ENCODE measurements around the gene IMMP2L. TPM values are rescaled to one million over a fixed set of nuclear protein-coding genes. Genes with fewer than 3 reads are reported as not detected.
"Not testable (repeated sequence)": the region's sequence is repeated elsewhere in the genome, so short reads cannot be mapped to it uniquely, and the experiment has no call there.

IMMP2L gene
- total RNA-seq, 2 donors from 2014 or later = 10.5 to 17.4 TPM

- 87 to 90% methylated on average over 2 of the region's 2 CpGs for WGBS, 2 donors
- H3K27me3 ChIP-seq = no peaks in the 10 kb centered on the region
- TF ChIP-seq POLR2A (IDR thresholded peaks at IDR 0.05) = no peak
- TF ChIP-seq, protein P1, sequence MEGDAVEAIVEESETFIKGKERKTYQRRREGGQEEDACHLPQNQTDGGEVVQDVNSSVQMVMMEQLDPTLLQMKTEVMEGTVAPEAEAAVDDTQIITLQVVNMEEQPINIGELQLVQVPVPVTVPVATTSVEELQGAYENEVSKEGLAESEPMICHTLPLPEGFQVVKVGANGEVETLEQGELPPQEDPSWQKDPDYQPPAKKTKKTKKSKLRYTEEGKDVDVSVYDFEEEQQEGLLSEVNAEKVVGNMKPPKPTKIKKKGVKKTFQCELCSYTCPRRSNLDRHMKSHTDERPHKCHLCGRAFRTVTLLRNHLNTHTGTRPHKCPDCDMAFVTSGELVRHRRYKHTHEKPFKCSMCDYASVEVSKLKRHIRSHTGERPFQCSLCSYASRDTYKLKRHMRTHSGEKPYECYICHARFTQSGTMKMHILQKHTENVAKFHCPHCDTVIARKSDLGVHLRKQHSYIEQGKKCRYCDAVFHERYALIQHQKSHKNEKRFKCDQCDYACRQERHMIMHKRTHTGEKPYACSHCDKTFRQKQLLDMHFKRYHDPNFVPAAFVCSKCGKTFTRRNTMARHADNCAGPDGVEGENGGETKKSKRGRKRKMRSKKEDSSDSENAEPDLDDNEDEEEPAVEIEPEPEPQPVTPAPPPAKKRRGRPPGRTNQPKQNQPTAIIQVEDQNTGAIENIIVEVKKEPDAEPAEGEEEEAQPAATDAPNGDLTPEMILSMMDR (IDR thresholded peaks at IDR 0.05) = no peak
- ATAC-seq (no peak), DNase-seq (no peak)
- H3K4me3 ChIP-seq = no peak overlapping the region
- no peaks in the 10 kb centered on the region for H3K4me1 ChIP-seq
- intact Hi-C loops (cut with DNase I) = no loop called here
- no peaks in the 10 kb centered on the region for H3K9me3 ChIP-seq
- H3K27ac ChIP-seq = no peak overlapping the region
- H3K36me3 ChIP-seq (replicated peaks in 1 of 2; ENCODE audit: insufficient read depth in 1 of 2, low read depth in 2 of 2) = no peaks in the 10 kb centered on the region
Measured at GRCh38 chr7:111470998-111471397, 91.3 kb downstream of the IMMP2L start.

GRCh38 chr7:111469894-111470293 lies 92.4 kb downstream of the IMMP2L start:
- H3K4me1 ChIP-seq; DNase-seq; ATAC-seq; H3K4me3 ChIP-seq; H3K9me3 ChIP-seq; intact Hi-C loops (cut with DNase I); H3K27ac ChIP-seq; H3K36me3 ChIP-seq (replicated peaks in 1 of 2; ENCODE audit: insufficient read depth in 1 of 2, low read depth in 2 of 2); H3K27me3 ChIP-seq: not testable (repeated sequence)
- 100% methylated on average over 1 of the region's 1 CpG for WGBS, 2 donors

DNA sequence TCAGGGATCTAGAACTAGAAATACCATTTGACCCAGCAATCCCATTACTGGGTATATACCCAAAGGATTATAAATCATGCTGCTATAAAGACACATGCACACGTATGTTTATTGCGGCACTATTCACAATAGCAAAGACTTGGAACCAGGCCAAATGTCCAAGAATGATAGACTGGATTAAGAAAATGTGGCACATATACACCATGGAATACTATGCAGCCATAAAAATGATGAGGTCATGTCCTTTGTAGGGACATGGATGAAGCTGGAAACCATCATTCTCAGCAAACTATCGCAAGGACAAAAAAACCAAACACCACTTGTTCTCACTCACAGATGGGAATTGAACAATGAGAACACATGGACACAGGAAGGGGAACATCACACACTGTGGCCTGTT lies 96.5 kb downstream of the IMMP2L start:
- intact Hi-C loops (cut with DNase I); H3K9me3 ChIP-seq; H3K27ac ChIP-seq; DNase-seq; H3K27me3 ChIP-seq; ATAC-seq; H3K36me3 ChIP-seq (replicated peaks in 1 of 2; ENCODE audit: insufficient read depth in 1 of 2, low read depth in 2 of 2); H3K4me1 ChIP-seq; H3K4me3 ChIP-seq: not testable (repeated sequence)
- WGBS, 2 donors = 96 to 97% methylated on average over 3 of the region's 3 CpGs

- Histone ChIP-seq H3K9me3 (no peaks in the 10 kb centered on the region), H3K36me3 (replicated peaks in 1 of 2; ENCODE audit: insufficient read depth in 1 of 2, low read depth in 2 of 2) (no peaks in the 10 kb centered on the region), H3K27me3 (no peaks in the 10 kb centered on the region), H3K4me1 (no peaks in the 10 kb centered on the region), H3K4me3 (no peak overlapping the region), H3K27ac (no peak overlapping the region)
- intact Hi-C loops (cut with DNase I) = no loop called here
- DNase-seq = no peak
- TF ChIP-seq, protein P1 (IDR thresholded peaks at IDR 0.05) = no peak
- no peak for TF ChIP-seq POLR2A (IDR thresholded peaks at IDR 0.05)
- ATAC-seq = no peak
Measured at GRCh38 chr7:111460695-111461094, 101.6 kb downstream of the IMMP2L start.

DNA sequence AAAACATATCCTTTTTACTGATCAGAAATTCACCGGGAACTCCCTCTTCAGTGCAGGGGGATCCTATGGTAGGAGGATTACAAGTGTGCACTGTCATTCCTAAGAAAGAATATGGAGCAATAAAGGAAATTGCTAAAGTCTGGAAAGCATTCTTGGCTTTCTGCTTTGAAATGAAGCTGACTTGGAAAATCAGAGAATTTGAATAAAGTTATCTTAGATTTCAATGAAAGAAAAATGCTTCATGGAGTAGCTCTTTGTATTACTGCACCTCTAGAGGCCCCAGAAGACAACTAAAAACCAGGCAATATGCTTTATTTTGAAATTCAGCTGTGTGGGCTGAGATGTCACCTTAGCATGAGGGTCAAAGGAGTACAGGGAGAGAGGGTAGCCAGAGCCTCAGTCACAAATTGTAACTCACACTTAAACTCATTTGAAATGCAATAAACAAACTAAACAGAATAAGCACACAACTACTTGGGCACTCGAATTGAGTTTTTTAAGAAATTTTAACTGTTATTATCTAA lies 102.5 kb downstream of the IMMP2L start:
- Histone ChIP-seq H3K36me3 (replicated peaks in 1 of 2; ENCODE audit: insufficient read depth in 1 of 2, low read depth in 2 of 2) (no peaks in the 10 kb centered on the region), H3K9me3 (no peaks in the 10 kb centered on the region), H3K4me1 (no peaks in the 10 kb centered on the region), H3K27ac (no peak overlapping the region), H3K27me3 (no peaks in the 10 kb centered on the region), H3K4me3 (no peak overlapping the region)
- DNase-seq (no peak), ATAC-seq (no peak)
- intact Hi-C loops (cut with DNase I) = no loop called here
- TF ChIP-seq POLR2A (IDR thresholded peaks at IDR 0.05) = no peak
- TF ChIP-seq, protein P1 (IDR thresholded peaks at IDR 0.05) = no peak
- WGBS, 2 donors = 73 to 74% methylated on average over 2 of the region's 2 CpGs

DNA sequence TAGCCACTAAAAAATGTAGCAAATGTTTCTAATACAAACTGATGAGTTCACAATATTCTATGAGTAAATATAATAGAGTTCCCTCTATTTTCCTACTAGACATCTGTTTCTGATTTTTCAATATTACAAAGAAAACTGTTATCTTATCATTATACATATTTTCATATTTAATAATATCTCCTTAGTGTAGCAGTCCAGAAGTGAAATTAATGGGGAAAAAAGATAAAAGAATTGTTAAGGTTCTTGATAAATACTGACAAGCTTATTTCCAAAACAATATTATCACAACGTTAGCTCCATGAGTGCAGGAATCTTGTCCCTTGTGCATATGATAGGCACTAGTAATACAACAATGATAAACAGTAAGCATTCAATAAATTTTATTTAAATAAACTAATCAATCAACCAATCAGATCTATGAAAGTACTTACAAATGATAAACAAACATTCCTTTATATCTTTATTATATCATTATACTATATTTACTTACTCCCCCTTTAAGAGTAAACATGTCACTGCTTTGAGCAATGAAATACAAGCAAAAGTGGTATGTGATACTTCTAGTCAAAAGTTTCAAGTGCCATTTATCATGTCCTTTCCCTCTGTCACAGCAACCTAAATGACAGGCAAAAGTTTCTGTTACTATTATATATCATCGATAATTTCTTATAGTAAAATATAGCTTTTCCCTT lies 103.1 kb downstream of the IMMP2L start:
- ATAC-seq (no peak), DNase-seq (no peak)
- no peaks in the 10 kb centered on the region for H3K4me1 ChIP-seq
- H3K9me3 ChIP-seq = no peaks in the 10 kb centered on the region
- no peak overlapping the region for H3K4me3 ChIP-seq
- no peaks in the 10 kb centered on the region for H3K27me3 ChIP-seq
- 49 to 52% methylated on average over 2 of the region's 2 CpGs for WGBS, 2 donors
- TF ChIP-seq POLR2A (IDR thresholded peaks at IDR 0.05) = no peak
- TF ChIP-seq, protein P1 (IDR thresholded peaks at IDR 0.05) = no peak
- H3K27ac ChIP-seq = no peak overlapping the region
- intact Hi-C loops (cut with DNase I) = no loop called here
- H3K36me3 ChIP-seq (replicated peaks in 1 of 2; ENCODE audit: insufficient read depth in 1 of 2, low read depth in 2 of 2) = no peaks in the 10 kb centered on the region

- DNase-seq; H3K4me3 ChIP-seq; intact Hi-C loops (cut with DNase I); H3K27ac ChIP-seq; H3K27me3 ChIP-seq; H3K4me1 ChIP-seq; H3K9me3 ChIP-seq; H3K36me3 ChIP-seq (replicated peaks in 1 of 2; ENCODE audit: insufficient read depth in 1 of 2, low read depth in 2 of 2); ATAC-seq: not testable (repeated sequence)
- WGBS, 2 donors = 84 to 100% methylated on average over 1 of the region's 2 CpGs
Measured at GRCh38 chr7:111450705-111451104, 111.6 kb downstream of the IMMP2L start.

DNA sequence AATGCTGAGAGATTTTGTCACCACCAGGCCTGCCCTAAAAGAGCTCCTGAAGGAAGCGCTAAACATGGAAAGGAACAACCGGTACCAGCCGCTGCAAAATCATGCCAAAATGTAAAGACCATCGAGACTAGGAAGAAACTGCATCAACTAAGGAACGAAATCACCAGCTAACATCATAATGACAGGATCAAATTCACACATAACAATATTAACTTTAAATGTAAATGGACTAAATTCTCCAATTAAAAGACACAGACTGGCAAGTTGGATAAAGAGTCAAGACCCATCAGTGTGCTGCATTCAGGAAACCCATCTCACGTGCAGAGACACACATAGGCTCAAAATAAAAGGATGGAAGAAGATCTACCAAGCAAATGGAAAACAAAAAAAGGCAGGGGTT lies 114.8 kb downstream of the IMMP2L start:
- ATAC-seq, H3K9me3 ChIP-seq: not testable (repeated sequence)
- 85 to 96% methylated on average over 5 to 6 of the region's 6 CpGs for WGBS, 2 donors

More for the DNA sequence above, 114.8 kb downstream of the IMMP2L start:
- H3K4me1 ChIP-seq; intact Hi-C loops (cut with DNase I); H3K27ac ChIP-seq; H3K36me3 ChIP-seq (replicated peaks in 1 of 2; ENCODE audit: insufficient read depth in 1 of 2, low read depth in 2 of 2); DNase-seq; H3K27me3 ChIP-seq; H3K4me3 ChIP-seq: not testable (repeated sequence)

Measured in body of pancreas (tissue), 4 donors.